GM21717 (cell line): ENCODE results near the gene SRP68.
"Not testable (repeated sequence)": the region's sequence is repeated elsewhere in the genome, so short reads cannot be mapped to it uniquely, and the experiment has no call there.

Experiments
- ATAC-seq: cut with Tn5 transposase; IDR thresholded peaks from one replicate; pipeline ENCODE4 v1.9.1; 2021; ENCODE audit warnings: mild to moderate bottlenecking, moderate library complexity; ENCODE audit not compliant: unreplicated experiment

Gene SRP68

GRCh38 chr17:76048025-76048605, 24.2 kb downstream of the SRP68 start:
- no peak for ATAC-seq

GRCh38 chr17:76046064-76046463, 26.3 kb downstream of the SRP68 start:
- ATAC-seq: no peak

- ATAC-seq: not testable (repeated sequence)
Measured at GRCh38 chr17:76044475-76045007, 27.8 kb downstream of the SRP68 start.

GRCh38 chr17:76042868-76043267, 29.4 kb downstream of the SRP68 start:
- ATAC-seq: not testable (repeated sequence)

GRCh38 chr17:76040376-76040775, 31.9 kb downstream of the SRP68 start:
- no peak for ATAC-seq

GRCh38 chr17:76039121-76039520, 33.2 kb downstream of the SRP68 start:
- ATAC-seq: no peak

- ATAC-seq: no peak
Measured at GRCh38 chr17:76038050-76038449, 34.3 kb downstream of the SRP68 start.

GRCh38 chr17:76036497-76037261, 35.6 kb downstream of the SRP68 start:
- no peak for ATAC-seq

- ATAC-seq: no peak
Measured at GRCh38 chr17:76034428-76035350, 37.6 kb downstream of the SRP68 start.

GRCh38 chr17:76033139-76033538, 39.2 kb downstream of the SRP68 start:
- ATAC-seq: no peak

GRCh38 chr17:76032780-76033108, 39.6 kb downstream of the SRP68 start:
- no peak for ATAC-seq

- no peak for ATAC-seq
Measured at GRCh38 chr17:76032073-76032779, 40.1 kb downstream of the SRP68 start.

- ATAC-seq: no peak
Measured at GRCh38 chr17:76027159-76027839, 45.0 kb downstream of the SRP68 start, which contains the start of gene EVPL. Gene EVPL, minus strand, starts transcription at chr17:76027306. Its CDS starts 108 bp downstream, at chr17:76027198.

- no peak for ATAC-seq
Measured at GRCh38 chr17:76026714-76027158, 45.6 kb downstream of the SRP68 start.

- no peak for ATAC-seq
Measured at GRCh38 chr17:76025294-76025693, 47.0 kb downstream of the SRP68 start.

GRCh38 chr17:76024353-76024752, 48.0 kb downstream of the SRP68 start:
- ATAC-seq: no peak

- ATAC-seq: no peak
Measured at GRCh38 chr17:76023900-76024237, 48.4 kb downstream of the SRP68 start.

- ATAC-seq: no peak
Measured at GRCh38 chr17:76022973-76023899, 49.1 kb downstream of the SRP68 start.

GRCh38 chr17:76022285-76022684, 50.0 kb downstream of the SRP68 start:
- ATAC-seq: no peak
